ENCODE results near the gene LRGUK.
"Not testable (repeated sequence)": the region's sequence is repeated elsewhere in the genome, so short reads cannot be mapped to it uniquely, and the experiment has no call there.

Gene LRGUK

DNA sequence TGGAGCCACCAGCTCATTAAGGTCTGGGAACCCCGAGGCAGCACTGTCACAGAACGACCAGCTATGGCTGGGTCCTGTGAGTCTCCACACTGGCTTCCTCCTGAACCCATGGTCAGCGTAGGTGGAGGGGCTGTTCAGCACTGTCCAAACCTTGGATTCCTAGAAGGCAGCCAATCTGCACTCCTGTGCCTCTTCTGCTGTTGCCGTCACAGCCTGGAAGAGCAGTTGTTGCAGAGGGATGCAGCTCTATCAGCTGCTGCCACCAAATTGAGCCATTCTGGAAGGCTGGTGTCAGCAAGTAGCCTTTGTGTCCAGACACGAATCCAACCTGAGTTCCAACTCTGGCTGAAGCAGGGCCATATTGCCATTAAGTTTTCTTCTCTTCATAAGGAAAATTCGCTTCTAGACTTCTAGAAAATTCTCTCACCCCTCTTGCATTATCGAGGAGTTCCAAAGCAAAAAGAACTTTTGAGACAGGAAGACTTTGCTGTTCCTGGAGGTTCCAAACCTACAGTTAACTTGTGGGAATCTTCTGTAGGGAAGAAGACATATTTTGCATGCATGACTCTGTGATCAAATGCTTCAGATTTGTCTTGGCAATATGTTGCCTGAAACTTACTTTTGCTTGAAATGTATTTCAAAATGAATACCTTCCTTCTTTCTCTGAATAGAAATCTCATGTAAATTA, 84.0 kb downstream of the LRGUK start:
- DNase-seq = no peak
- no peak for TF ChIP-seq GATA1 (IDR thresholded peaks at IDR 0.05; ENCODE audit: low read depth, low read length)
- no peak for TF ChIP-seq POLR2A (IDR thresholded peaks at IDR 0.05; ENCODE audit: low read length)

- TF ChIP-seq GATA1 (IDR thresholded peaks at IDR 0.05; ENCODE audit: low read depth, low read length) (no peak), POLR2A (IDR thresholded peaks at IDR 0.05; ENCODE audit: low read length) (no peak)
- no peak for DNase-seq
Measured at GRCh38 chr7:134211817-134212216, 84.7 kb downstream of the LRGUK start.

DNA sequence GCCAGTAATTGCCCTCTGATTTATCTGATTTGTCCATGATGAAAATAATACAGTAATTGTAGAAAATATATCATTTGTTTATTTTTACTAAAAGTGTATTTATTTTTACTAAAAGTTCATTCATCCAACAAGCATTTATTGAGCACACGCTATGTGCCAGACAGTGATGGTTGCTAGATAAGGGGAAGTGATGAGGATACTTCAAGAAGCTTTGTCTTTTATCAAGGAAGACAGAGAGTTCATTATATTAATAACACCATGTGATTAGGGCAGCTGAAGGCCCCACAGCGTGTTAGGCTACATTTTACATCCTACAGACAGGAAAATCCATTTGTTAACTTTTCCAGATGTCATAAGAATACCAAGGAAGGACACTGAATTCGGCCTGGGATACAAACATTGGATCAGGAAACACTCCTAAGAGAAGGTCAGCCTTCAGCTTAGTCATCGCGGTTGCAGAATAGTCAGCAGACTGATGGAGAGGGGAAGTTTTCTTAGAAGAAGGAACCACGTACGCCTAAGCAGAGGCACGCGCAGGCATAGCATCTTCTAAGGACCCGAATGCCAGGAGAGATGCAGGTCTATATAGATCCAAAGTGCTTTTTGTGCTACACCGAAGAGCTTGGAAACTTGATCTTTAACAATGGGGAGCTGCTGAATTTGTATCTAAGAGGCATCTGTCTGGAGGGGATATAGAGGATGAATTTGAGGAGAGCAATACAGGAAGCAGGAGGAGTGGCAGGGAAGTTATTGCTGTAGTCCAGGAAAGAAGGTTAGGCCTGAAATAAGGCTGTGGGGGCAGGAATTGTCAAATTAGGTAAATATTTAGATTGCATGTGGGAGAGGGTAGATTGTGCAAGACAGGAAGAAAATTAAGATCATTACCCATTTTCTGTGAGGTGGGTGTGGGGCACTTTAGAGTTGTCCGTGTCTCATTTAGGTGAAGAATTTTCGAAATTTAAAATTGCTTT, 85.7 kb downstream of the LRGUK start:
- TF ChIP-seq GATA1 (IDR thresholded peaks at IDR 0.05; ENCODE audit: low read depth, low read length) = no peak
- TF ChIP-seq POLR2A (IDR thresholded peaks at IDR 0.05; ENCODE audit: low read length) = no peak
- DNase-seq = no peak

DNA sequence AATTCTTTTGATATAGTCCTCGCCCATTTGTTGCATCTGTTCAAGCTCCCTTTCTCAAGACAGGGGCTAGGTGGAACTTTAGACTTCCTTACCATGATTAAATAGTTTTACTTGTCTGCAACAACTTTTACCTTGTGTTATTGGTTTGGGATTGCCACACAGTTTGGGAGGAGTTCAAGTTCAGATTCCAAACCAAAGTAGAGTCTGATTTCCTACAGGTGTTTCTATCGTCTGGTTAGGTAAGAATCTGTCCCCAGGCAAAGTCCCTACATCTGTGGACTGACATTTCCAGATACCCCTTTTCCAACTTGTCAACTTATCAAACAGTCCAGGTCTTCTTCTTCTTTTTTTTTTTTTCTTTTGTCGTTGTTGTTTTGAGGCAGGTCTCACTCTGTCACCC, 93.1 kb downstream of the LRGUK start:
- no peak for TF ChIP-seq GATA1 (IDR thresholded peaks at IDR 0.05; ENCODE audit: low read depth, low read length)
- no peak for TF ChIP-seq POLR2A (IDR thresholded peaks at IDR 0.05; ENCODE audit: low read length)
- no peak for DNase-seq

- DNase-seq = not testable (repeated sequence)
Measured at GRCh38 chr7:134231296-134231695, 104.2 kb downstream of the LRGUK start.

DNA sequence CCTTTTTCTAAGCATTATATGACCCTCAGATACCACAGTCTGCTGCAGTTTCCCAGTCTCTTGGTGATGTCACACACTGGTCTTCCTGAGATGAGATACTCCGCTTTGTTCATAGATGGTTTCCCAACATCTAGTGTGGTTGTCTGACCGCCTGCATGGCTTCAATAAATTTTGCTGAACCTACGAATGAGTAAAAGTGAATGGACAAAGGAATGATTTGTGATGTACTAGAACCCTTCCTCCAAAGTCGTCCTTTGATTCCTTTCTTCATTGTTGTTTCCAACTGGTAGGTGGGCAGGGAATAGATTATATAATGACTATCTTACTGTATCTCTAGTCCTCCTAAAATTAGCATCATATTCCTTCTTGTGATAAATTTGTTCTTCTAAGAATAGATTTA, 107.1 kb downstream of the LRGUK start:
- TF ChIP-seq POLR2A (IDR thresholded peaks at IDR 0.05; ENCODE audit: low read length) = no peak

DNA sequence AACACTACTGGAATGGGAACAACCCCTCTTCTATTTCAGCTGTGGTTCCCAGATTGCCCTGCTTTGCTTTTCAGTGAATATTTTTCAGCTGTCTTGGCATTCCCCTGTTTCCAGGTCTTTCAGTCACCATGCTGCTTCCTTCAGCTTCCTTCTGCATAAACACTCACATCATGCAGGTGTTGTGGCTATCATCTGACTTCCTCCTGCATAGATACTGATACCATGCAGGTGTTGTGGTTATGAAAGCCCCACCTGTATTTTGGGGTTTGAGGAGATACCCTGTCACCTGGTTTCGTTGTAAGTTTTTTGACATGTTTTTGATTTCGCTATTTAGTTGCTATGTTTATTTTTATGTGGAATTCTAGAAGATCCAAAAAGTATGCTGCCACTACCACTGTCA, 118.1 kb downstream of the LRGUK start:
- TF ChIP-seq POLR2A (IDR thresholded peaks at IDR 0.05; ENCODE audit: low read length) (no peak), GATA1 (IDR thresholded peaks at IDR 0.05; ENCODE audit: low read depth, low read length) (no peak)
- DNase-seq = no peak

More for the DNA sequence above, 107.1 kb downstream of the LRGUK start:
- DNase-seq = no peak

- no peak for DNase-seq
- TF ChIP-seq POLR2A (IDR thresholded peaks at IDR 0.05; ENCODE audit: low read length) = no peak
Measured at GRCh38 chr7:134246347-134246746, 119.2 kb downstream of the LRGUK start.

- DNase-seq = no peak
- TF ChIP-seq GATA1 (IDR thresholded peaks at IDR 0.05; ENCODE audit: low read depth, low read length) (no peak), POLR2A (IDR thresholded peaks at IDR 0.05; ENCODE audit: low read length) (no peak)
Measured at GRCh38 chr7:134246761-134247160, 119.6 kb downstream of the LRGUK start.

DNA sequence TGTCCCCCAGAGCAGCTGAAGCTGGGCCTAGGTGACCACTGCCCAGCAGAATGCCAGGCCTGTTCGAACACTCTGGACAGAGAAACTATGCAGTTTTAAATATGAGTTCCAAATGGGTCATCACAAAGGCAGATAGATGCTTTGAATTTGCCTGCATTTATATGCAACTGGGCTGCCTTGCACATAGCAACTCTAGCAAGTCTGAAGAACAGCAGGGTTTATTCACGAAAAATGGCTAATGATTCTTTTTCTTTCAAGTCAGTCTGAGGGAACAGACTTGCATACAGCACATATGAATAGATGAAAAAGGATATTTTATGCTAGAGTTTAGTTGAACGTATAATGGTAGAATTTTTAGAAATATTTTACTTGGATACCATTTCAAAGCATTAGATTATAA, 121.1 kb downstream of the LRGUK start:
- no peak for DNase-seq
- no peak for TF ChIP-seq POLR2A (IDR thresholded peaks at IDR 0.05; ENCODE audit: low read length)
- TF ChIP-seq GATA1 (IDR thresholded peaks at IDR 0.05; ENCODE audit: low read depth, low read length) = no peak

GRCh38 chr7:134254311-134254710, 127.2 kb downstream of the LRGUK start:
- no peak for TF ChIP-seq GATA1 (IDR thresholded peaks at IDR 0.05; ENCODE audit: low read depth, low read length)
- TF ChIP-seq POLR2A (IDR thresholded peaks at IDR 0.05; ENCODE audit: low read length) = no peak
- DNase-seq = peak in 1 of 2 experiments; percentile 6

DNA sequence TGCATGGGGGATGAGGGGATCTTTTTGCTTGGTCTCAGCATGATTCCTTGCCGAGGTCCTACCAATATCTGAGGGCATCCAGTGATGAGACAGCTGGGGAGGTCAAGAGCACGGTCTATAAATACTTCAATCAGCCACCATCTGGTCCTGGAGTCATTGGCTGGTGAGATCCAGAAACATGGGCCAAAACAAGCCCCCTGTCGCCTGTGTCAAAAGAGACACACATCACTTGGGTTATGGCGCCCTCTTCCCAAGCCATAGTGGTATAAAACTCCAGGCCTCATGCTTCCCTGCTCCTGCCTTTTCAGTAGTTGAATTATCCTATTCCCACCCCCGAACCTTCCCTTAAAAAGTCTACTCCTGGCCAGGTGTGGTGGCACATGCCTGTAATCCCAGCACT, 128.7 kb downstream of the LRGUK start:
- no peak for DNase-seq

GRCh38 chr7:134262322-134262721, 135.2 kb downstream of the LRGUK start:
- no peak for DNase-seq
- TF ChIP-seq POLR2A (IDR thresholded peaks at IDR 0.05; ENCODE audit: low read length) (no peak), GATA1 (IDR thresholded peaks at IDR 0.05; ENCODE audit: low read depth, low read length) (no peak)

More for the DNA sequence above, 128.7 kb downstream of the LRGUK start:
- TF ChIP-seq GATA1 (IDR thresholded peaks at IDR 0.05; ENCODE audit: low read depth, low read length) = no peak
- no peak for TF ChIP-seq POLR2A (IDR thresholded peaks at IDR 0.05; ENCODE audit: low read length)

DNA sequence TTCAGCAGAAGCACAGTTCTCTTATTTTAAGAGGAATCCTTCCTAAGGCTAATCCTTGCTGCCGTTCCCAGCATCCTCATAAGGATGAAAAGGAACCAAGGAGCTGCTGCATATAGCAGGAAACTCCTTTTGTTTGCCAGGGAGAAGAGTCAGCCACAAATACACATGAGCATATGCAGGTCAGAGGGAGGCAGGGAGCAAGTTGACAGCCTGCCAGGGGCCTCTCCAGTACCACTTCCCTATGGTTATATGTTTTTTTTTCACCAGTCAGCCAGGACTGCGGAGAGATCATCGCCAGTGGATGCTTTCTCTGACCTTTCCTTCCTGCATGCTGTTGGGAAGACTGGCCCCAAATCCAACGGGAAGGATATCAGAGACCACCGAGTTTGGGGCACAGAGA, 149.8 kb downstream of the LRGUK start:
- TF ChIP-seq GATA1 (IDR thresholded peaks at IDR 0.05; ENCODE audit: low read depth, low read length) (no peak), POLR2A (IDR thresholded peaks at IDR 0.05; ENCODE audit: low read length) (no peak)
- DNase-seq = no peak
